ENCODE data around the gene ING3. TPM values are rescaled to one million over a fixed set of nuclear protein-coding genes. Genes with fewer than 3 reads are reported as not detected.

The ING3 gene
- total RNA-seq, 1 experiment from 2014 or later, result 23.1 TPM

DNA sequence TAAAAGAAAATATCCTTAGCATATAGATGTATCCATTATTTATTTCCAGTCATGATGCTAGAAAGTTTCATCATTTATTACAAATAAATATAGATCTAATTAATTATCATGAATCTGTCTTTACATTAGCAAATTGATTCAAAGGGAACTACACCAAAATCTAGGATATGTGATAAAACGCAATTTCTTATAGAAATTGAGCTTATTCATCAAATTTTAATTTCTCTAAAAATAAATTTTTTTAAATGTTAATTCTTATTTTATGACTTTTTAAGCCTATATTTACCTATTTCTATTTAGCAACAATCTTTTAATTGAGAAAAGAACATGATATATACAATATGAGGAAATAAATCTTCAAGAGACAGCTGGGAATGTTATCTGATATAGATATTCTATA lies 34.0 kb upstream of the ING3 start:
- Histone ChIP-seq H3K27ac (ENCODE audit: insufficient read length, low read depth, low read length) (no peak overlapping the region), H3K9ac (ENCODE audit: extremely low read depth, insufficient read length, low read length) (no peak overlapping the region), H2BK5ac (ENCODE audit: insufficient read length, low read length) (no peak overlapping the region), H4K5ac (ENCODE audit: insufficient read length, low read depth, low read length) (no peak overlapping the region), H3K9me3 (ENCODE audit: control insufficient read depth, low read depth, low read length) (no peaks in the 10 kb centered on the region), H2AK5ac (ENCODE audit: insufficient read length, low read length) (no peak overlapping the region), H3K23ac (ENCODE audit: insufficient read length, low read depth, low read length) (no peak overlapping the region), H3K14ac (ENCODE audit: insufficient read depth, low read length) (no peak overlapping the region), H4K91ac (ENCODE audit: insufficient read length, low read depth, low read length) (no peak overlapping the region), H3K4me1 (ENCODE audit: insufficient read depth, low read length) (no peaks in the 10 kb centered on the region), H2BK20ac (ENCODE audit: low read depth, low read length, poor library complexity, severe bottlenecking) (no peak overlapping the region), H2AFZ (ENCODE audit: low read length) (no peak overlapping the region), H2BK12ac (ENCODE audit: insufficient read length, low read depth, low read length) (no peak overlapping the region), H3K79me1 (ENCODE audit: insufficient read depth, low read depth, low read length, poor library complexity, severe bottlenecking) (no peaks in the 10 kb centered on the region), H4K20me1 (ENCODE audit: control insufficient read depth, insufficient read depth, insufficient read length) (no peaks in the 10 kb centered on the region), H4K8ac (replicated peaks; ENCODE audit: insufficient read length, low read depth, low read length) (no peak overlapping the region), H3K4me2 (ENCODE audit: insufficient read depth, insufficient read length, low read length) (no peak overlapping the region), H2BK15ac (ENCODE audit: low read depth, low read length) (no peak overlapping the region), H3K18ac (ENCODE audit: insufficient read length, low read depth, low read length) (no peak overlapping the region), H3T11ph (ENCODE audit: low read length) (no peak overlapping the region), H3K23me2 (ENCODE audit: insufficient read length, low read depth, low read length, poor library complexity, severe bottlenecking) (no peaks in the 10 kb centered on the region), H3K4ac (ENCODE audit: low read depth, low read length) (no peak overlapping the region), H3K56ac (ENCODE audit: insufficient read length, low read depth, low read length) (no peak overlapping the region), H3K79me2 (ENCODE audit: insufficient read depth, low read length) (no peaks in the 10 kb centered on the region), H2BK120ac (ENCODE audit: low read depth, low read length, poor library complexity, severe bottlenecking) (no peak overlapping the region), H3K27me3 (ENCODE audit: insufficient read depth, low read length) (no peaks in the 10 kb centered on the region)
- TF ChIP-seq, protein P1, sequence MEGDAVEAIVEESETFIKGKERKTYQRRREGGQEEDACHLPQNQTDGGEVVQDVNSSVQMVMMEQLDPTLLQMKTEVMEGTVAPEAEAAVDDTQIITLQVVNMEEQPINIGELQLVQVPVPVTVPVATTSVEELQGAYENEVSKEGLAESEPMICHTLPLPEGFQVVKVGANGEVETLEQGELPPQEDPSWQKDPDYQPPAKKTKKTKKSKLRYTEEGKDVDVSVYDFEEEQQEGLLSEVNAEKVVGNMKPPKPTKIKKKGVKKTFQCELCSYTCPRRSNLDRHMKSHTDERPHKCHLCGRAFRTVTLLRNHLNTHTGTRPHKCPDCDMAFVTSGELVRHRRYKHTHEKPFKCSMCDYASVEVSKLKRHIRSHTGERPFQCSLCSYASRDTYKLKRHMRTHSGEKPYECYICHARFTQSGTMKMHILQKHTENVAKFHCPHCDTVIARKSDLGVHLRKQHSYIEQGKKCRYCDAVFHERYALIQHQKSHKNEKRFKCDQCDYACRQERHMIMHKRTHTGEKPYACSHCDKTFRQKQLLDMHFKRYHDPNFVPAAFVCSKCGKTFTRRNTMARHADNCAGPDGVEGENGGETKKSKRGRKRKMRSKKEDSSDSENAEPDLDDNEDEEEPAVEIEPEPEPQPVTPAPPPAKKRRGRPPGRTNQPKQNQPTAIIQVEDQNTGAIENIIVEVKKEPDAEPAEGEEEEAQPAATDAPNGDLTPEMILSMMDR (conservative IDR thresholded peaks at IDR 0.05), result no peak
- H3K27me3 Mint-ChIP-seq (ENCODE audit: low read depth), result no peaks in the 10 kb centered on the region
- H3K4me1 Mint-ChIP-seq, result peaks cover 3 to 4% of the 10 kb centered on the region in 2 experiments; a peak in 3 of 4 replicates
- DNase-seq, result no peak
- no peak overlapping the region for H3K4me3 Mint-ChIP-seq
- no peak overlapping the region for H3K27ac Mint-ChIP-seq
- H3K9me3 Mint-ChIP-seq, result peaks cover 0 to 2% of the 10 kb centered on the region in 2 experiments; a peak in 1 of 5 replicates
- no CpG with 5 or more reads among the region's 1 CpG for WGBS (ENCODE audit: extremely low coverage, insufficient read length, low lambda C conversion rate)
- H3K36me3 Mint-ChIP-seq (ENCODE audit: insufficient read depth in 1 of 3, low read depth in 3 of 3), result no peaks in the 10 kb centered on the region
